ENCODE data around the gene SLC35F2. TPM values are rescaled to one million over a fixed set of nuclear protein-coding genes. Genes with fewer than 3 reads are reported as not detected.

The SLC35F2 gene
- total RNA-seq, 1 donor from 2014 or later: 15.4 TPM

GRCh38 chr11:107743191-107743590, 115.4 kb downstream of the SLC35F2 start:
- intact Hi-C loops (cut with micrococcal nuclease): no loop called here

- intact Hi-C loops (cut with micrococcal nuclease): loop anchor here (1.0 kb wide), 4 partner anchors 30 to 914 kb away; no protein-coding TSS in a partner anchor
These were observed 117.4 kb downstream of the SLC35F2 start for GRCh38 chr11:107741044-107741823.

Other genes starting within 250 kb of the SLC35F2 start
- gene SLN, start 146.7 kb downstream of the SLC35F2 start, total RNA-seq: not detected in 2 replicates
- gene RAB39A, start 69.7 kb upstream of the SLC35F2 start, total RNA-seq: 0.12 TPM in 1 of 2 replicates, not detected in the other
- 31.6 and 35.8 TPM in 2 replicates for gene CUL5, start 150.1 kb upstream of the SLC35F2 start, total RNA-seq

All from T-helper 1 cell treated with Interleukin-12 subunit alpha and Interleukin-12 subunit beta and Interleukin-4 antibody, amounts not matched to agents 30 ng/mL and 1 ng/mL, for 36 hours (primary cell).